HEK293 (cell line): ENCODE measurements around the gene MYBPH.
A peak's percentile ranks its signal among the peaks of the same experiment; 100 is the strongest.

ENCODE experiments used
- CTCF ChIA-PET: fragments of 350-600 bp; formaldehyde crosslinking; extraction: SDS; loops from one replicate; lab custom pipeline; 2021; ENCODE audit warnings: antibody characterized with exemption; lab: Yijun Ruan, JAX
- POLR2A ChIA-PET: fragments of 300-600 bp; formaldehyde crosslinking; extraction: SDS; loops from one replicate; lab custom pipeline; 2020; ENCODE audit warnings: antibody characterized with exemption, inconsistent platforms; lab: Yijun Ruan, JAX
- H3K27ac ChIP-seq: fragments of 200-500 bp; sonication (Bioruptor generic); 2 replicates; pipeline ENCODE4 v1.5.1; 2014; ENCODE audit warnings: low read depth, low read length, control low read depth, inconsistent platforms; ENCODE audit errors: extremely low read depth
- H3K36me3 ChIP-seq, 2 experiments: fragments of 200-500 bp in 1 of 2; sonication (Bioruptor generic) in 1 of 2; 1 replicate in 1 of 2; 2 replicates in 1 of 2; pipeline ENCODE4 v1.5.1; 2014 to 2017; ENCODE audit warnings: inconsistent platforms in 2 of 2, low read length in 2 of 2; ENCODE audit not compliant: control insufficient read depth in 2 of 2, insufficient read depth in 1 of 2
- H3K4me1 ChIP-seq: fragments of 200-500 bp; sonication (Bioruptor generic); 2 replicates; pipeline ENCODE4 v1.5.1; 2014; ENCODE audit warnings: mild to moderate bottlenecking, low read length, inconsistent platforms; ENCODE audit not compliant: control insufficient read depth, insufficient read depth
- H3K4me3 ChIP-seq: 2 replicates; pipeline ENCODE4 v1.5.1; 2011; ENCODE audit warnings: low read depth, mild to moderate bottlenecking, control low read depth, low read length, moderate library complexity
- H3K9me3 ChIP-seq: fragments of 200-500 bp; sonication (Bioruptor generic); 2 replicates; pipeline ENCODE4 v1.5.1; 2014; ENCODE audit warnings: low read depth, low read length, inconsistent platforms; ENCODE audit not compliant: control insufficient read depth, insufficient read depth
- BCL6B ChIP-seq: fragments of 450-650 bp; formaldehyde crosslinking; IDR thresholded peaks from 2 replicates; pipeline ENCODE4 v1.5.1; 2017; ENCODE audit warnings: missing biosample characterization, missing genetic modification characterization
- GLIS1 ChIP-seq: fragments of 450-650 bp; formaldehyde crosslinking; IDR thresholded peaks from 2 replicates; pipeline ENCODE4 v1.5.1; 2016; ENCODE audit warnings: missing biosample characterization, missing genetic modification characterization
- GLIS2 ChIP-seq: fragments of 450-650 bp; formaldehyde crosslinking; IDR thresholded peaks from 2 replicates; pipeline ENCODE4 v1.5.1; 2016; ENCODE audit warnings: missing biosample characterization, missing genetic modification characterization
- IKZF3 ChIP-seq: fragments of 450-650 bp; IDR thresholded peaks from 2 replicates; pipeline ENCODE4 v1.5.0; 2018; ENCODE audit warnings: missing biosample characterization, mild to moderate bottlenecking, missing genetic modification characterization, moderate library complexity
- KLF10 ChIP-seq: fragments of 450-650 bp; IDR thresholded peaks from 2 replicates; pipeline ENCODE4 v1.5.1; 2018; ENCODE audit warnings: missing biosample characterization, mild to moderate bottlenecking, missing genetic modification characterization
- REST ChIP-seq: fragments of 450-650 bp; formaldehyde crosslinking; IDR thresholded peaks from 2 replicates; pipeline ENCODE4 v1.5.1; 2016; ENCODE audit warnings: missing biosample characterization, missing genetic modification characterization
- ZBTB48 ChIP-seq: fragments of 450-650 bp; formaldehyde crosslinking; IDR thresholded peaks from 2 replicates; pipeline ENCODE4 v1.5.1; 2016; ENCODE audit warnings: missing biosample characterization, missing genetic modification characterization
- ZBTB6 ChIP-seq: fragments of 450-650 bp; formaldehyde crosslinking; IDR thresholded peaks from 2 replicates; pipeline ENCODE4 v1.5.1; 2017; ENCODE audit warnings: missing biosample characterization, missing genetic modification characterization
- ZIC2 ChIP-seq: fragments of 450-650 bp; formaldehyde crosslinking; IDR thresholded peaks from 2 replicates; pipeline ENCODE4 v1.5.1; 2016; ENCODE audit warnings: missing biosample characterization, missing genetic modification characterization
- ZNF184 ChIP-seq: fragments of 450-650 bp; IDR thresholded peaks from 2 replicates; pipeline ENCODE4 v1.5.1; 2018; ENCODE audit warnings: missing biosample characterization, mild to moderate bottlenecking, missing genetic modification characterization
- ZNF335 ChIP-seq: fragments of 450-650 bp; formaldehyde crosslinking; conservative IDR thresholded peaks from 2 replicates; pipeline ENCODE4 v1.5.1; 2016; ENCODE audit warnings: missing biosample characterization, missing genetic modification characterization
- ZNF366 ChIP-seq: fragments of 450-650 bp; formaldehyde crosslinking; conservative IDR thresholded peaks from 2 replicates; pipeline ENCODE4 v1.5.1; 2016; ENCODE audit warnings: missing biosample characterization, missing genetic modification characterization
- ZNF776 ChIP-seq: fragments of 450-650 bp; formaldehyde crosslinking; IDR thresholded peaks from 2 replicates; pipeline ENCODE4 v1.5.0; 2017; ENCODE audit warnings: missing biosample characterization, missing genetic modification characterization, borderline replicate concordance
- TF ChIP-seq, protein P1 (sequence below): fragments of 450-650 bp; formaldehyde crosslinking; IDR thresholded peaks from 2 replicates; pipeline ENCODE4 v1.5.1; 2016; ENCODE audit warnings: missing biosample characterization, missing genetic modification characterization
- TF ChIP-seq, protein P2 (sequence below): fragments of 450-650 bp; formaldehyde crosslinking; IDR thresholded peaks from 2 replicates; pipeline ENCODE4 v1.5.1; 2016; ENCODE audit warnings: missing biosample characterization, missing genetic modification characterization
- TF ChIP-seq, protein P3 (sequence below): fragments of 450-650 bp; formaldehyde crosslinking; IDR thresholded peaks from 2 replicates; pipeline ENCODE4 v1.5.1; 2016; ENCODE audit warnings: missing biosample characterization, missing genetic modification characterization

Gene MYBPH

GRCh38 chr1:203127666-203128430 is 47.8 kb downstream of the MYBPH start, which contains the start of gene ADORA1 (continued):
- TF ChIP-seq, protein P1, sequence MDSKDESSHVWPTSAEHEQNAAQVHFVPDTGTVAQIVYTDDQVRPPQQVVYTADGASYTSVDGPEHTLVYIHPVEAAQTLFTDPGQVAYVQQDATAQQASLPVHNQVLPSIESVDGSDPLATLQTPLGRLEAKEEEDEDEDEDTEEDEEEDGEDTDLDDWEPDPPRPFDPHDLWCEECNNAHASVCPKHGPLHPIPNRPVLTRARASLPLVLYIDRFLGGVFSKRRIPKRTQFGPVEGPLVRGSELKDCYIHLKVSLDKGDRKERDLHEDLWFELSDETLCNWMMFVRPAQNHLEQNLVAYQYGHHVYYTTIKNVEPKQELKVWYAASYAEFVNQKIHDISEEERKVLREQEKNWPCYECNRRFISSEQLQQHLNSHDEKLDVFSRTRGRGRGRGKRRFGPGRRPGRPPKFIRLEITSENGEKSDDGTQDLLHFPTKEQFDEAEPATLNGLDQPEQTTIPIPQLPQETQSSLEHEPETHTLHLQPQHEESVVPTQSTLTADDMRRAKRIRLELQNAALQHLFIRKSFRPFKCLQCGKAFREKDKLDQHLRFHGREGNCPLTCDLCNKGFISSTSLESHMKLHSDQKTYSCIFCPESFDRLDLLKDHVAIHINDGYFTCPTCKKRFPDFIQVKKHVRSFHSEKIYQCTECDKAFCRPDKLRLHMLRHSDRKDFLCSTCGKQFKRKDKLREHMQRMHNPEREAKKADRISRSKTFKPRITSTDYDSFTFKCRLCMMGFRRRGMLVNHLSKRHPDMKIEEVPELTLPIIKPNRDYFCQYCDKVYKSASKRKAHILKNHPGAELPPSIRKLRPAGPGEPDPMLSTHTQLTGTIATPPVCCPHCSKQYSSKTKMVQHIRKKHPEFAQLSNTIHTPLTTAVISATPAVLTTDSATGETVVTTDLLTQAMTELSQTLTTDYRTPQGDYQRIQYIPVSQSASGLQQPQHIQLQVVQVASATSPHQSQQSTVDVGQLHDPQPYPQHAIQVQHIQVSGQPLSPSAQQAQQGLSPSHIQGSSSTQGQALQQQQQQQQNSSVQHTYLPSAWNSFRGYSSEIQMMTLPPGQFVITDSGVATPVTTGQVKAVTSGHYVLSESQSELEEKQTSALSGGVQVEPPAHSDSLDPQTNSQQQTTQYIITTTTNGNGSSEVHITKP = peak; percentile 44
- TF ChIP-seq GLIS2 (tag by site-specific recombination) (peak; percentile 63), IKZF3 (tag by site-specific recombination) (peak; percentile 11; the same call in 1 of the 2 replicates), ZNF335 (tag by site-specific recombination) (peak; percentile 87), KLF10 (tag by site-specific recombination) (no peak), ZIC2 (tag by site-specific recombination) (peak; percentile 67), ZBTB6 (tag by site-specific recombination) (peak; percentile 68; the same call in 1 of the 2 replicates), ZNF184 (no peak), BCL6B (tag by site-specific recombination) (peak; percentile 37; the same call in 1 of the 2 replicates), GLIS1 (tag by site-specific recombination) (peak; percentile 34), ZNF366 (no peak), ZBTB48 (tag by site-specific recombination) (peak; percentile 63; the same call in 1 of the 2 replicates)
- TF ChIP-seq, protein P2, sequence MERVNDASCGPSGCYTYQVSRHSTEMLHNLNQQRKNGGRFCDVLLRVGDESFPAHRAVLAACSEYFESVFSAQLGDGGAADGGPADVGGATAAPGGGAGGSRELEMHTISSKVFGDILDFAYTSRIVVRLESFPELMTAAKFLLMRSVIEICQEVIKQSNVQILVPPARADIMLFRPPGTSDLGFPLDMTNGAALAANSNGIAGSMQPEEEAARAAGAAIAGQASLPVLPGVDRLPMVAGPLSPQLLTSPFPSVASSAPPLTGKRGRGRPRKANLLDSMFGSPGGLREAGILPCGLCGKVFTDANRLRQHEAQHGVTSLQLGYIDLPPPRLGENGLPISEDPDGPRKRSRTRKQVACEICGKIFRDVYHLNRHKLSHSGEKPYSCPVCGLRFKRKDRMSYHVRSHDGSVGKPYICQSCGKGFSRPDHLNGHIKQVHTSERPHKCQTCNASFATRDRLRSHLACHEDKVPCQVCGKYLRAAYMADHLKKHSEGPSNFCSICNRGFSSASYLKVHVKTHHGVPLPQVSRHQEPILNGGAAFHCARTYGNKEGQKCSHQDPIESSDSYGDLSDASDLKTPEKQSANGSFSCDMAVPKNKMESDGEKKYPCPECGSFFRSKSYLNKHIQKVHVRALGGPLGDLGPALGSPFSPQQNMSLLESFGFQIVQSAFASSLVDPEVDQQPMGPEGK (tag by site-specific recombination) = peak; percentile 66
- TF ChIP-seq, all 188 proteins: peak for 34

DNA sequence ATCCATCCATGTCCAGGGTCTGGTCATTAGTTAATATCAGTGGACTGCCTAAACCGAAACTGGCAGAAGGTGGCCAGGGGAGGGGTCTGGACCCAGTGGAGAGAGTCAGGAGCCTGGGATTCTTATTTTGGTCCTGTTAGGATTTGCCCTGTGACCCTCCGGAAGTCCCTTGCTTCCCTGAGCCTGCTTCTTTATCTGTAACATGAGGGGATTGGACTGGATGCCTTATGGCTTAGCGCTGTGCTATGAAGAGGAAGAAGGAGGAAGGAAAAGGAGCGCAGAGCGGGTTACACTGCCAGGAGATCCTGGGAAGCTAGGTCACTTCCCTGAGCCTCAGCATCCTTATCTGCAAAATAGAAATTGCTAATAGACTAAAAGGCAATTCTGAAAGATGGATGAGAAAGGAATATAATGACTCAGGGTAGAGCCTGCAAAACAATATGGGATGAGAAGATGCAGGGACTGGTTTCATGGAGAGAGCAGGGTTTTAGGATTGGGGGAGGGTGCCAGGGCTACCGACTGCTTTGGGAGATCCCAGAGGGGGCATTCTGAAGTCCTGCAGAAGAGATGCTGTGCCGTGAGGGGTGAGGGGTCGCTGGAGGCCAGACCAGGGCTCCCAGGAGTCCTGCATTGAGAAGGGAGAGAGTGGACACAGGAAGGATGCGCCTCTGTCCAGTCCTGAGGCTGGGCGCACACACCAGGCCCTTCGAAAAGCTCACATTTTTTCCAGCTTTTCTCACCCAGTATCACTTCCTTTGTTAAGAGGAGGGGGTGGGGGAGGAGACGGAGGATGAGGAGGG is 48.6 kb downstream of the MYBPH start:
- H3K4me3 ChIP-seq = no peak overlapping the region; the same call in 1 of the 2 replicates
- no peaks in the 10 kb centered on the region for H3K9me3 ChIP-seq
- no peak overlapping the region for H3K27ac ChIP-seq
- ChIA-PET CTCF (interaction anchor here (0.6 to 9.1 kb wide), 15 partner anchors 9 to 140 kb away, joined by 3 to 70 read pairs (median 7); no protein-coding TSS in a partner anchor), POLR2A (interaction anchor here (1.5 to 1.8 kb wide), 4 partner anchors 8 to 49 kb away, joined by 5 to 13 read pairs (median 5); partner anchors contain the start of gene MYBPH)
- TF ChIP-seq, protein P3, sequence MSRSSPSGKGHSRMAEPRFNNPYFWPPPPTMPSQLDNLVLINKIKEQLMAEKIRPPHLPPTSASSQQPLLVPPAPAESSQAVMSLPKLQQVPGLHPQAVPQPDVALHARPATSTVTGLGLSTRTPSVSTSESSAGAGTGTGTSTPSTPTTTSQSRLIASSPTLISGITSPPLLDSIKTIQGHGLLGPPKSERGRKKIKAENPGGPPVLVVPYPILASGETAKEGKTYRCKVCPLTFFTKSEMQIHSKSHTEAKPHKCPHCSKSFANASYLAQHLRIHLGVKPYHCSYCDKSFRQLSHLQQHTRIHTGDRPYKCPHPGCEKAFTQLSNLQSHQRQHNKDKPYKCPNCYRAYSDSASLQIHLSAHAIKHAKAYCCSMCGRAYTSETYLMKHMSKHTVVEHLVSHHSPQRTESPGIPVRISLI (tag by site-specific recombination) = no peak
- TF ChIP-seq ZNF776 (tag by site-specific recombination) (no peak), REST (tag by site-specific recombination) (0 out of 2 replicates have a peak, but pooled peaks have one; percentile 33)
- no peaks in the 10 kb centered on the region for H3K36me3 ChIP-seq
- no peaks in the 10 kb centered on the region for H3K4me1 ChIP-seq
